HG02981 (cell line): Measurements from ENCODE around the gene HOXC6.
"Not testable (repeated sequence)": the region's sequence is repeated elsewhere in the genome, so short reads cannot be mapped to it uniquely, and the experiment has no call there.

Experiments used
- ATAC-seq: cut with Tn5 transposase; IDR thresholded peaks from one replicate; pipeline ENCODE4 v1.9.1; 2021; ENCODE audit warnings: mild to moderate bottlenecking, moderate library complexity; ENCODE audit not compliant: unreplicated experiment

The HOXC6 gene

DNA sequence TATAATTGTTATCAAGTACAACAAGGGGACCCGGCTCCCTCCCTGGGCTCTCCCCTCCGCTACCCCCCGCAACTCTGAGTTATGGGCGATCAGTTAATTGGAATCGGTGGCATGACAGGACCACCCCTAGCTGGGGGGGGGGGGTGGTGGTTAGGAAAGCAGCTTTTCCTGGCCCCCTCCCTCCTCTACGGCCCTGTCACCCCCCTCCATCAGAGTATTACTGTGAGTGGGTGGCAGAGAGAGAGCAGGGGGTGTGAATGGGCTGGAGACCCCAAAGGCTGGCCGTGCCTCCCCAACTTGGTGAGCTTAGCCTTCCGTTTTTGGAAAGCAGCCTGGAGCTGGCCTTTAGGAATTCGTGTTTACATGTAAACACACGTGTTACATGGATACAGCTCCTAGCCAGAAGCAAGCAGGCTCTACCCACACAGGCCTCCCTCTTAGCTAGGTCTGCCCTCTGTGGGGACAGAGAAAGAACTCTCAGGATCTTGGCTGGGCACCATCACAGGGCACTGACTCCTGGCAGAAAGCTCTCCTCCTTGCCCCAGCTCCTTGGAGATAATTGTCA, 24.3 kb downstream of the HOXC6 start:
- ATAC-seq, result no peak

DNA sequence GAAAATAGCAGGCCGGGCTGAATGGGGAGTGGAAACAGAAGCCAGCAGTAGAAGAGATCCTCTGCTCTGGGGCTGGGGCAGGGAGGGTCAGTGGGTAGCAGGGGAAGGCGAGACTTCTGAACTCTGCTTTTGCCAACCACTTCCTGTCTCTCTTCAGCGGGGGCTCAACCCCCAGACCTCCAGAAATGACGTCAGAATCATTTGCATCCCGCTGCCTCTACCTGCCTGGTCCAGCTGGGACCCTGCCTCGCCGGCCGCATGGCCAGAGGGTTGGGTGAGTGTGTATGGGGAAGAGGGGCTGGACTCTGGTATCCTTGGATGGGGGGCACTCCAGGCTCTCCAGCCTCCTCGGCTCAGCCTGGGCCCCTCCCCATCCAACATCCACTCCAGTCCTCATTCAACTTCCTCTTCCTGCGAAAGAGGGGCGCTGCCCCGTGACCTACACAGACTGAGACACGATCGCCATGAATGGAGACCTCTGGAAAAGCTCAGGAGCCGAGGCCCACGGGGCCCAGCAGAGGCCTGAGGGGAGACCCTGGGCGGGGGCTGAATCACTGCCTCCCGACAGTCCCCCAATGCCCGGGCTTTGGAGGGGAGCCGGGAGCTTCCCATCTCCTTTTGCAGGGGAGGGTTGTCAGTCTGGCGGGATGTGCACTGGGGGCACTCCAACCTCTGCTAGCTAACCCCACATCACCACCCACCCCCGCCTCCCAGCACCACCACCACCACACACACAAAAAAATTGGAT, 24.9 kb downstream of the HOXC6 start:
- no peak for ATAC-seq

GRCh38 chr12:54053751-54054741, 25.8 kb downstream of the HOXC6 start, which contains the start of gene HOXC4:
HOXC4 (plus strand) TSS chr12:54053835; CDS start chr12:54053923, 88 bp downstream.
- no peak for ATAC-seq

GRCh38 chr12:54054742-54055194, 26.5 kb downstream of the HOXC6 start:
- ATAC-seq, result no peak

- no peak for ATAC-seq
Measured at GRCh38 chr12:54055552-54055951, 27.3 kb downstream of the HOXC6 start.

DNA sequence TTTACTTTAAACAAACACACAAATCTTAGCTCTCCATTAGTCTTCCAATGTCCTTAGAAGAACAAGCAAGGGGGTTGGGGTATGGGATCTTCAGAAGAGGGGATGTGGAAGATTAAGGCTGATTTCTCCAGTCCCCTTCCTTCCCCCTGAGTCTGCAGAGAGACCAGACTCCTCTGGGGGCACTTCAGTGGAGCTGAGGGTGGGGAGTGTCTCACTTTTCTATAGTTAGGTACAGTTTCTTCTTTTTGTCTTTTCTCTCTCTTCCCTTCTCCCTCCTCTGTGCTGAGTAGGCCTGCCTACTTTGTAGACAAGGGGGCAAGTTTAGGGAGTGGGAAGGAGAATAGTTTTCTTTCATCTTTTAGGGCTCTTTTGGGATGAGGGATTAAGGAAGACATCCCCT, 27.9 kb downstream of the HOXC6 start:
- ATAC-seq, result no peak

DNA sequence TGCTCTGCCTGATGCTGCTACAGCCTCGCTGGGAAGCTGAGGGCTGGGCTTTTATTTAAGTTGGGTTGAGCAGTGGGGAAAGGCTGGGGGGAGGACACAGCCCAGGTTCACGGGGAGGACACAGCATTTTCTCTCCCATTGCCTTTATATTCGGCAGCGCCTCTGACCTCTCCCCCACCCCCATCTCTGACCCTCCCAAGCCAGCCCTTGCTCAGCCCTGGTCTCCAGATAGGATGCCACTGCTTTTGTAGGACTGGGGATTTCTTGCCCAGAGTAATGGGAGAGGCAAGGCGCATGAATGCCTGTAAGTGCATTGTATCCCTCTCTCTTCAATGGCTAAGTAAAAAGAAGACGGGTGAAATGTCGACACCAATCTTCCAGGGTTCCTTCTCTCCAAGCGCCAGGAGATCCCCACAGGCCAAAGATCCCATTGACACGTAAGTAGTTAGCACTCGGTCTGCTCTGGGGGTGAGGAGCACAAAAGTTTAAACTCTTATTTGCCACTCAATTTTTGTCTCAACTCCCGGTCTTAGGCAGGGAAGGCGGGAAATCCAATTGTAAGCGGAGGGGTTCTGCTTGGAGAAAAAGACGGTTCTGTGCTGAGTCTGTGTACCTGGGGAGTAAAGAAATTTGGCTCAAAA, 30.0 kb downstream of the HOXC6 start:
- ATAC-seq, result no peak

GRCh38 chr12:54059668-54060067, 31.4 kb downstream of the HOXC6 start:
- no peak for ATAC-seq

GRCh38 chr12:54060174-54060974, 32.1 kb downstream of the HOXC6 start:
- ATAC-seq, result no peak

GRCh38 chr12:54060975-54061778, 32.9 kb downstream of the HOXC6 start:
- no peak for ATAC-seq

GRCh38 chr12:54065677-54066076, 37.4 kb downstream of the HOXC6 start:
- no peak for ATAC-seq

DNA sequence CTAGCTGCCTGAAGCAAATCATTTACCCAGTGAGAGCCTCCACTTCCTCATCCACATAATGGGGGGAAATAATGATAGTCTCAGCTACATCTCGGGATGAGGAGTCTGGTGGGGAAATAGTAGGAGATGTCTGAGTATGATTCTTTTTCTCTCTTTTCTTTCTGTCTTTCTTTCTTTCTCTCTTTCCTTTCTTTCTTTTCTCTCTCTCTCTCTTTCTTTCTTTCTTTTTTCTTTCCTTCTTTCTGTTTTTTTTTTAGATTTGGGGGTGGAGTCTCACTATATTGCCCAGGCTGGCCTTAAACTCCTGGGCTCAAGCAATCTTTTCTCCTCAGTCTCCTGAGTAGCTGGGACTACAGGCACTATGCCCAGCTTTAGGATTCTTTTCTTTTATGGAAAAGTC, 38.2 kb downstream of the HOXC6 start:
- ATAC-seq, result no peak

- no peak for ATAC-seq
Measured at GRCh38 chr12:54068418-54069070, 40.3 kb downstream of the HOXC6 start.

- ATAC-seq, result no peak
Measured at GRCh38 chr12:54071942-54072341, 43.7 kb downstream of the HOXC6 start.

- no peak for ATAC-seq
Measured at GRCh38 chr12:54074308-54074707, 46.1 kb downstream of the HOXC6 start.

GRCh38 chr12:54075409-54075808, 47.2 kb downstream of the HOXC6 start:
- ATAC-seq, result no peak

- ATAC-seq, result no peak
Measured at GRCh38 chr12:54075974-54076373, 47.7 kb downstream of the HOXC6 start.

- not testable (repeated sequence) for ATAC-seq
Measured at GRCh38 chr12:54077843-54078242, 49.6 kb downstream of the HOXC6 start.

- not testable (repeated sequence) for ATAC-seq
Measured at GRCh38 chr12:54079115-54079514, 50.9 kb downstream of the HOXC6 start.
